Mesenchymal stem cell (in vitro differentiated cells and primary cell): ENCODE measurements around the gene NLRP1.

Experiments used
- DNase-seq: peaks from one replicate; pipeline ENCODE4 v3.0.0-alpha.2; 2013
- H2AFZ ChIP-seq: one replicate; pipeline ENCODE4 v1.6.1; 2013; ENCODE audit warnings: low read depth, mild to moderate bottlenecking, control low read depth, inconsistent platforms, low read length, moderate library complexity
- H2AK5ac ChIP-seq: 2 replicates; pipeline ENCODE4 v1.6.1; 2013; ENCODE audit warnings: low read length, moderate library complexity, mild to moderate bottlenecking, inconsistent platforms; ENCODE audit not compliant: severe bottlenecking
- H2BK120ac ChIP-seq: one replicate; pipeline ENCODE4 v1.6.1; 2013; ENCODE audit warnings: low read depth, mild to moderate bottlenecking, inconsistent platforms, low read length, moderate library complexity
- H2BK12ac ChIP-seq, 2 experiments: one replicate each; pipeline ENCODE4 v1.6.1; 2013; ENCODE audit warnings: inconsistent platforms in 2 of 2, low read length in 2 of 2, mild to moderate bottlenecking in 2 of 2, moderate library complexity in 2 of 2, control low read depth in 1 of 2
- H2BK15ac ChIP-seq: one replicate; pipeline ENCODE4 v1.6.1; 2013; ENCODE audit warnings: mild to moderate bottlenecking, low read depth, inconsistent platforms; ENCODE audit not compliant: poor library complexity, severe bottlenecking
- H2BK5ac ChIP-seq: 2 replicates; pipeline ENCODE4 v1.6.1; 2013; ENCODE audit warnings: low read depth, mild to moderate bottlenecking, low read length, control low read depth, inconsistent platforms; ENCODE audit not compliant: poor library complexity, severe bottlenecking
- H3K14ac ChIP-seq, 2 experiments: one replicate each; pipeline ENCODE4 v1.6.1; 2013; ENCODE audit warnings: inconsistent platforms in 2 of 2, low read length in 2 of 2, control low read depth in 1 of 2, mild to moderate bottlenecking in 1 of 2, moderate library complexity in 1 of 2
- H3K18ac ChIP-seq, 2 experiments: one replicate each; pipeline ENCODE4 v1.6.1; 2013; ENCODE audit warnings: inconsistent platforms in 2 of 2, low read length in 2 of 2, control low read depth in 1 of 2, low read depth in 1 of 2, mild to moderate bottlenecking in 1 of 2
- H3K23ac ChIP-seq, 2 experiments: one replicate each; pipeline ENCODE4 v1.6.1; 2013; ENCODE audit warnings: inconsistent platforms in 2 of 2, low read length in 2 of 2, mild to moderate bottlenecking in 2 of 2, moderate library complexity in 2 of 2, control low read depth in 1 of 2
- H3K27ac ChIP-seq: 2 replicates; pipeline ENCODE4 v1.5.1; 2013; ENCODE audit warnings: mild to moderate bottlenecking, moderate library complexity, low read length, control low read depth, inconsistent platforms; ENCODE audit not compliant: poor library complexity, severe bottlenecking
- H3K27me3 ChIP-seq, 2 experiments: 2 replicates each; pipeline versions ENCODE4 v1.6.1 to v1.7.0; 2013; ENCODE audit warnings: low read length in 2 of 2, mild to moderate bottlenecking in 2 of 2, moderate library complexity in 2 of 2, control low read depth in 1 of 2, inconsistent platforms in 1 of 2; ENCODE audit not compliant: control insufficient read depth in 1 of 2, insufficient read depth in 1 of 2
- H3K36me3 ChIP-seq, 2 experiments: 2 replicates each; pipeline versions ENCODE4 v1.6.1 to v1.7.0; 2013; ENCODE audit warnings: low read length in 2 of 2, control low read depth in 1 of 2, inconsistent platforms in 1 of 2, low read depth in 1 of 2, mild to moderate bottlenecking in 1 of 2; ENCODE audit not compliant: insufficient read depth in 2 of 2, control insufficient read depth in 1 of 2
- H3K4ac ChIP-seq, 2 experiments: one replicate each; pipeline ENCODE4 v1.6.1; 2013; ENCODE audit warnings: inconsistent platforms in 2 of 2, low read length in 2 of 2, mild to moderate bottlenecking in 2 of 2, moderate library complexity in 2 of 2, control low read depth in 1 of 2, low read depth in 1 of 2
- H3K4me1 ChIP-seq: 2 replicates; pipeline ENCODE4 v1.6.1; 2013; ENCODE audit warnings: low read depth, low read length, control low read depth; ENCODE audit not compliant: control insufficient read depth, insufficient read depth
- H3K4me2 ChIP-seq: 2 replicates; pipeline ENCODE4 v1.6.1; 2013; ENCODE audit warnings: low read length, mild to moderate bottlenecking, inconsistent platforms; ENCODE audit not compliant: poor library complexity, severe bottlenecking
- H3K4me3 ChIP-seq, 2 experiments: 2 replicates each; pipeline versions ENCODE4 v1.5.1 to v1.7.0; 2013; ENCODE audit warnings: low read length in 2 of 2, mild to moderate bottlenecking in 2 of 2, control low read depth in 1 of 2, low read depth in 1 of 2; ENCODE audit not compliant: insufficient read depth in 1 of 2
- H3K79me1 ChIP-seq: replicated peaks from 2 replicates; pipeline ENCODE4 v1.6.1; 2013; ENCODE audit warnings: mild to moderate bottlenecking, control low read depth, low read length, inconsistent platforms; ENCODE audit not compliant: poor library complexity, severe bottlenecking
- H3K9ac ChIP-seq: 2 replicates; pipeline ENCODE4 v1.7.0; 2013; ENCODE audit warnings: mild to moderate bottlenecking, low read length, moderate library complexity
- H3K9me3 ChIP-seq: 2 replicates; pipeline ENCODE4 v1.7.0; 2013; ENCODE audit warnings: mild to moderate bottlenecking, low read length; ENCODE audit not compliant: control insufficient read depth
- H4K8ac ChIP-seq: one replicate; pipeline ENCODE4 v1.6.1; 2013; ENCODE audit warnings: inconsistent platforms, mild to moderate bottlenecking, low read length, moderate library complexity
- H4K91ac ChIP-seq: one replicate; pipeline ENCODE4 v1.6.1; 2013; ENCODE audit warnings: mild to moderate bottlenecking, low read length, inconsistent platforms
- WGBS: methylation state at CpG from one replicate; pipeline ENCODE4 v1.1.7; 2013; ENCODE audit warnings: mixed read lengths; 5-methylcytosine and 5-hydroxymethylcytosine counted together

Gene NLRP1

DNA sequence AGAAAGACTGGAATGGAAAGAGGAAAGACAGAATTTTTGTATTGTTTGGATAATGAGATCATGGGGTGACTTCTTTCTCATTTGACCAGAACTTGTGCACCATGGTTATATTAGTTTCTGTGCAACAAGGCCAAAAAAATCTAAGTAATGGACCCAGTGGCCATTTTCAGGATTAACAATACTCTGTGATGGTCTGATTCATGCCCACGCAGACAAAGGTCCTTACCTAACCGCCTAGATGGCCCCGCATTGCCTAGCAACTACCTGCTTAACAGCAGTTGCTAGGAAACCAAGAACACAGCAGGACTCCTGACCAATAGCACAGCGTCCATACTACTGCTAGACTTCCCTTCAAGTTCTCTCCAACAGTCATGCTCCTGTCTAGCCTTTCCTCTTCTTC lies 75.5 kb downstream of the NLRP1 start:
- Histone ChIP-seq H4K8ac (no peak overlapping the region), H3K36me3 (peaks cover 0 to 26% of the 10 kb centered on the region in 2 experiments), H2BK120ac (no peak overlapping the region), H3K14ac (no peak overlapping the region), H3K9ac (peak overlapping the region; percentile 1), H3K4ac (no peak overlapping the region), H3K4me3 (no peak overlapping the region), H3K4me2 (no peak overlapping the region), H2AFZ (no peak overlapping the region), H3K27ac (no peak overlapping the region), H4K91ac (no peak overlapping the region), H2BK12ac (no peak overlapping the region), H3K23ac (no peak overlapping the region), H3K4me1 (peaks cover 4% of the 10 kb centered on the region), H3K27me3 (no peaks in the 10 kb centered on the region), H3K79me1 (no peaks in the 10 kb centered on the region), H2BK15ac (no peak overlapping the region), H2AK5ac (no peak overlapping the region), H3K9me3 (no peaks in the 10 kb centered on the region), H2BK5ac (no peak overlapping the region), H3K18ac (no peak overlapping the region)
- WGBS = 43% methylated on average over 4 of the region's 4 CpGs
- DNase-seq = peak; percentile 51

- Histone ChIP-seq H3K9me3 (no peaks in the 10 kb centered on the region), H2BK120ac (no peak overlapping the region), H2AFZ (no peak overlapping the region), H3K14ac (no peak overlapping the region), H2BK12ac (no peak overlapping the region), H3K4me1 (peaks cover 4% of the 10 kb centered on the region), H2AK5ac (no peak overlapping the region), H3K79me1 (no peaks in the 10 kb centered on the region), H3K4me3 (no peak overlapping the region), H2BK15ac (no peak overlapping the region), H3K36me3 (peaks cover 0 to 24% of the 10 kb centered on the region in 2 experiments), H3K23ac (no peak overlapping the region), H3K18ac (no peak overlapping the region), H3K4ac (no peak overlapping the region), H2BK5ac (no peak overlapping the region), H3K4me2 (no peak overlapping the region), H3K27me3 (no peaks in the 10 kb centered on the region), H4K8ac (no peak overlapping the region), H3K27ac (no peak overlapping the region), H4K91ac (no peak overlapping the region), H3K9ac (no peak overlapping the region)
- 82% methylated on average over 3 of the region's 5 CpGs for WGBS
- no peak for DNase-seq
Measured at GRCh38 chr17:5506307-5506706, 78.0 kb downstream of the NLRP1 start.

DNA sequence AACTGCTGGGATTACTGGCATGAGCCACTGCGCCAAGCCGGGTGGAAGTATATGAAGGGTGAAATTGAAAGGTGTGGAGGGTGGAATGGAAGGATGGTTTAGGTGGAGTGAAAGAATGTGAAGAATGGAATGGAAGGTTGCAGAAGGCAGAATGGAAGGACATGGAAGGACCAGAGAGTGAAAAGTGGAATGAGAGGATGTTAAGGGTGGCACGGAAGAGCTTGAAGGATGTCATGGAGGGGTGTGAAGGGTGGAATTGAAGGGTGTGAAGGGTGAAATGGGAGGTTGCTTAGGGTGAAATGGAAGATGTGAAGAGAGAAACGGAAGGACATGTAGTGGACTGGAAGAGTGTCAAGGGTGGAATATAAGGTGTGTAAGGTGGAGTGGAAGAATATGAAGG lies 81.8 kb downstream of the NLRP1 start:
- Histone ChIP-seq H3K18ac (no peak overlapping the region), H3K14ac (no peak overlapping the region), H4K8ac (no peak overlapping the region), H3K4me2 (no peak overlapping the region), H3K27ac (no peak overlapping the region), H3K23ac (no peak overlapping the region), H2BK15ac (no peak overlapping the region), H3K9me3 (no peaks in the 10 kb centered on the region), H3K4ac (no peak overlapping the region), H2AK5ac (no peak overlapping the region), H2AFZ (no peak overlapping the region), H2BK12ac (no peak overlapping the region), H3K4me3 (no peak overlapping the region), H3K27me3 (peaks cover 0 to 4% of the 10 kb centered on the region in 2 experiments), H3K4me1 (peaks cover 10% of the 10 kb centered on the region), H2BK120ac (no peak overlapping the region), H3K36me3 (peaks cover 0 to 24% of the 10 kb centered on the region in 2 experiments), H3K79me1 (peaks cover 1% of the 10 kb centered on the region), H2BK5ac (no peak overlapping the region), H3K9ac (no peak overlapping the region), H4K91ac (no peak overlapping the region)
- DNase-seq = no peak
- 95% methylated on average over 4 of the region's 4 CpGs for WGBS

DNA sequence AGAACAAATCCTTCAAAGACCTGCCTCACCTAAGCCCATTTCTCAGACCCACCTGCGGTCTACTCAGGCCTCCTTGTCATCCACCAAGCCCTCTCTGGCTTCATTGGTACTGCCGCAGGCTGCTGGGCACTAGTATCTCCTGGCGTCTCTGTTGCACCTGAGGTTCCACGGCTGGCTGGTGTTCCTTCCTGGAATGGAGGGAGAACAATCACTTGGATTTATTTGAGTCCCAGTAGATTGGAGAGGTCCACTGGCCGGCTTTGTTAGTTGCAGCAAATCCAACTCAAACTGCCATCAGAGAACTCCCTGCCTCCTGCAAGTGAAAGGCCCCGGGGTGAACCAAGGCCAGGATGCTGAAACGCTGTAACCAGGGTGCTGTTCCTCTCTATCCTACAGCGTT lies 82.6 kb downstream of the NLRP1 start:
- H3K79me1 ChIP-seq = peaks cover 1% of the 10 kb centered on the region
- peak overlapping the region; percentile 84 for H3K9ac ChIP-seq
- H2BK15ac ChIP-seq = peak overlapping the region; percentile 30
- peak overlapping the region in 1 of 2 experiments; percentile 75 for H2BK12ac ChIP-seq
- H3K4ac ChIP-seq = no peak overlapping the region
- H3K18ac ChIP-seq = no peak overlapping the region
- H2AFZ ChIP-seq = no peak overlapping the region
- WGBS = 89% methylated on average over 8 of the region's 8 CpGs
- H3K23ac ChIP-seq = no peak overlapping the region
- no peak overlapping the region for H3K14ac ChIP-seq
- no peak overlapping the region for H2AK5ac ChIP-seq
- no peak overlapping the region for H3K4me3 ChIP-seq
- H3K4me1 ChIP-seq = peaks cover 10% of the 10 kb centered on the region
- H3K4me2 ChIP-seq = no peak overlapping the region
- H3K9me3 ChIP-seq = no peaks in the 10 kb centered on the region
- H4K8ac ChIP-seq = no peak overlapping the region
- H2BK5ac ChIP-seq = no peak overlapping the region
- H2BK120ac ChIP-seq = no peak overlapping the region
- H3K27ac ChIP-seq = no peak overlapping the region
- no peak for DNase-seq
- H3K36me3 ChIP-seq = peaks cover 0 to 24% of the 10 kb centered on the region in 2 experiments
- H3K27me3 ChIP-seq = peaks cover 0 to 4% of the 10 kb centered on the region in 2 experiments
- H4K91ac ChIP-seq = no peak overlapping the region
